OCI-M2 (cell line): ENCODE measurements around the gene ZSWIM1.
A peak's percentile ranks its signal among the peaks of the same experiment; 100 is the strongest.

Experiments
- DNase-seq: peaks from one replicate; lab custom pipeline; 2025; ENCODE audit not compliant: unreplicated experiment; lab: John Stamatoyannopoulos, UW

Gene ZSWIM1

DNA sequence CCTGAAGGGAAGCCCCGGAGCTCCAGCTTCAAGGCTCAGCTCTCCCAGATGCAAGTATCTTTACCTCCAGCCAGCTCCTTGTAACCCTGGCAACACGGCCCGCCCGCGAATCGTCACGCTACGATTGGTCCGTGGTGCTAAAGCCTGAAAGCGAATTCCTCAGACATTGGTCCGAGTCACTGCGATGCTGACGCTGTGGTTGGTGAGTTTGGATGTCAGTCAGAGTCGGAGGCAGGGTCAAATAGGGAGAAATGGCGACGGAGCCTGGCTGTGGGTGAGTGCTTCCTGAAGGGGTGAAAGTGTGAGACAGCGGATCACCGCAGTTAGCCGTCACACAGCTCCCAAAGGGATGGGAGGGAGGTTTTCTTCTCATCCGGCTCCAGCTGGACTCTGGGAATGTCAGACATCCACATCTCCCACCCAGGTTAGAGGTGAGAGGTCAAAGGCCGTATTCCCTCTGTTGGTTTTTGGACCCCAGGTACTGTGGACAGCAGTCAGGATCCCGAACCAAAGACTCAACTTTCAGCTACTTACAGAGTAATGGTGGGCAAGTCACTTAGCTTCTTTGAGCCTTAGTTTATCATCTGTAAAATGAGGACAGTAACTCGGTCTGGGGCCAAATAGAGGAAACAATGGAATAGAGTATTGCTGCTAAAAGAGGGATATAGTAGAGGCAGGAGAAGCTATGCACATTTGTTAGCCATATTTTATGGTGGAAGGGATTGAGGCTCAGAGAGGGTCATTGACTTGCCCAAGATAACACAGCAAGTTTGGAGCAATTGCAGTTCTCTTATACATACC is at the start of gene ZSWIM1:
ZSWIM1 (plus strand) TSS at position 240 of the 801 bp plus-strand sequence. CDS start 1,366 bp downstream, outside the sequence.
- DNase-seq, result peak; percentile 95

GRCh38 chr20:45832619-45833018 is 48.4 kb upstream of the ZSWIM1 start:
- no peak for DNase-seq

- DNase-seq, result no peak
These were observed 47.8 kb upstream of the ZSWIM1 start, which contains the start of gene SNX21 for GRCh38 chr20:45833030-45833882. Gene SNX21, plus strand, starts transcription at chr20:45833799. Its CDS starts 121 bp downstream, at chr20:45833920.

DNA sequence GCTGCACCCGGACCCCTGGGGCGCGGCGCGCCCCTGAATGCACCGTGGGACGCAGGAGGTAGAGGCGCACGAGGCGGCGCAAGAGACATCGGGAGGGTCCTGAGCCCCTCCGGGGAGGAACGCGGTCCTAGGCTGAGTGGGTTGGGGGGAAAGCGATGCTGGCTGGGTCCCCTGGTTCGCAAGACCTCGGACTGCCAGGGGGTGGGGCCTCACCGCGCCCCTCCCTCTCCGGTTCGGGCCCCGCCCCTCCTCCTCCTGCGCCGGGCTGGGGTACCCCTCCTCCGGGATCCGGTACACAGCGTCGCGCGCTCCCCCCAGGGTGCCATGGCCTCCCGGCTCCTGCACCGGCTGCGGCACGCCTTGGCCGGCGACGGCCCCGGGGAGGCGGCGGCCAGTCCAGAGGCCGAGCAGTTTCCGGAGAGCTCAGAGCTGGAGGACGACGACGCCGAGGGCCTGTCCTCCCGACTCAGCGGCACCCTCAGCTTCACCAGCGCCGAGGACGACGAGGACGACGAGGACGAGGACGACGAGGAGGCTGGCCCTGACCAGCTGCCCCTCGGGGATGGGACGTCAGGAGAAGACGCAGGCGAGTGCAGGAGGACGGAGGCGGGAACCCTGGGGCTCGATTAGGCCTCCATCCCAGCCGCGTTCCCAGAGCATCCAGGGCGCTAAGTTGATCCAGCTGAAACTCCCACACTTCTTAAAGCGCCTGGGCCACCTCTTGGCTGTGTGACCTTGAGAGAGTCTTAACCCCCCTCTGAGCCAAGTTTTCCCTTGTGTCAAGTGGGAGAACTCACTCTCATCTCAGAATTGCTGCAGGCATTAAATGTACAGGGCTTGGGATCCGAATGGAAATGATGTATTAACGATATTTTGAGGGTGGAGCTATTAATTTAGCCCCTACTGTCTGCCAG is 46.9 kb upstream of the ZSWIM1 start:
- no peak for DNase-seq

DNA sequence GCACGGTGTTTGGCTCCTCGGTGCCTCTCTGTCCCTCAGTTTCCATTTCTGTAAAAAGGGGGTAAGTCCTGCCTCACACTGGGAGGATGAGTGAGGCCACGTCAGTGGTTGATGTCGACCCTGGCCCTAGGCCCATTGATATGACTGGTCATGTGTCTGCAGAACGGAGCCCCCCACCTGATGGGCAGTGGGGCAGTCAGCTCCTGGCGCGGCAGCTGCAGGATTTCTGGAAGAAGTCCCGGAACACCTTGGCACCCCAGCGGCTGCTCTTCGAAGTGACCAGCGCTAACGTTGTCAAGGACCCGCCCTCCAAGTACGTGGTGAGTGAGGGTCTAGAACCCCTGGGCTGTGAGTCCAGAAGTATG is 46.2 kb upstream of the ZSWIM1 start:
- no peak for DNase-seq

GRCh38 chr20:45835329-45835765 is 45.7 kb upstream of the ZSWIM1 start:
- no peak for DNase-seq

- DNase-seq, result no peak
These were observed 45.2 kb upstream of the ZSWIM1 start for GRCh38 chr20:45835825-45836224.

DNA sequence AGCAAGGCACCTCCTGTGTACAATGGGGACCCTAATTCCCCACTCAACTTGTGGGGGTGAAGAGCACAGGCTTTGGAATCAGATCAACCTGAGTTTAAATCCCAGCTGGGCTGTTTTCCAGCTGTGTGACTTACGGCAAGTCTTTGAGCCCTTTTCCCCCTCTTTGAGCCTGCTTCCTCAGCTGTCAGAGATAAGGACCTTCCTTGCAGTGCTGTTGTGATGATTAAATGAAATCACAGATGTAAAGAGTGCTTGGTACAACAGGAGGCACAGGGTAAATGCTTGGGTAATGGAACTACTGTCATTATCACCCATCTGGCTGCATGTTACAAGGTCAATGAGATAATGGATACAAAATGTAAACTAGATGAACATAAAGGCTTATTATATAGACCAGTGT is 44.2 kb upstream of the ZSWIM1 start:
- no peak for DNase-seq

DNA sequence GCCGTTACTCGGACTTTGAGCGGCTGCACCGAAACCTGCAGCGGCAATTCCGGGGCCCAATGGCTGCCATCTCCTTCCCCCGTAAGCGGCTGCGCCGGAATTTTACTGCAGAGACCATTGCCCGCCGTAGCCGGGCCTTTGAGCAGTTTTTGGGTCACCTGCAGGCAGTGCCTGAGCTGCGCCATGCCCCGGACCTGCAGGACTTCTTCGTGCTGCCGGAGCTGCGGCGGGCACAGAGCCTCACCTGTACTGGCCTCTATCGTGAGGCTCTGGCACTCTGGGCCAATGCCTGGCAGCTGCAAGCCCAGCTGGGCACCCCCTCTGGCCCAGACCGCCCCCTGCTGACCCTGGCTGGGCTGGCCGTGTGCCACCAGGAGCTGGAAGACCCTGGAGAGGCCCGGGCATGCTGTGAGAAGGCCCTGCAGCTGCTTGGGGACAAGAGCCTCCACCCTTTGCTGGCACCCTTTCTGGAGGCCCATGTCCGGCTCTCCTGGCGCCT is 40.3 kb upstream of the ZSWIM1 start:
- no peak for DNase-seq

DNA sequence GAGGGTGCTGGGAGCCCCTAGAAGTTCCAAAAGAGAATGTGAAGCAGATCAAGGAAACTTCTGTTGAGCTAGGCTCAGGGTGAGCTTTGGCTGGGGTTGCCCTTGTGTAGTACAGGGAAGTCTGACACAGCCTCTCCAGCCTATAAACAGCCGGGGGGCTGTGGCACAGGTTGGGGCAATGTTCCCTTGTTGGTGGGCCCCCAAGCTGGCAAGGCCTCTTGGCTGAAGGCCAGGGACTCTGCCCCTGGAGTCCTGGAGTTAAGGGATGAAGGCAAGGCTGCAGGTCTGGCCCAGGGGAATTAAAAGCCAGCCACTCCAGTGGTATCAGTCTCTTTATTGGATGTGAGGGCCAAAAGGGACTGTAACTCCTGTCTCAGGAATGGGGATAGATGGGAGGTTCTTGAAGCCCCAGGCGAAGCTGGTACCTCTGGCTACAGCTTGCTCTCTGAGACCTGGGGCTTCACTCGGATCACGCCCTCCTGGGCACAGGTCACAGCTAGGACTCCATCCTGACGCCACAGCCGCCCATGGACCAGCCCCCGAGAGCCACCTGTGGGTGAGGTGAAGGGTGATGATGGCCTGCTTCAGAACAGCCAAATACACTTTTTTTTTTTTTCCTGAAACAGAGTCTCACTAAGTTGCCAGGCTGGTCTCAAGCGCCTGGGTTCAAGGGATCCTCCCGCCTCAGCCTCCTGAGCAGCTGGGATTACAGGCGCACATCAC is 39.5 kb upstream of the ZSWIM1 start:
- DNase-seq, result no peak

DNA sequence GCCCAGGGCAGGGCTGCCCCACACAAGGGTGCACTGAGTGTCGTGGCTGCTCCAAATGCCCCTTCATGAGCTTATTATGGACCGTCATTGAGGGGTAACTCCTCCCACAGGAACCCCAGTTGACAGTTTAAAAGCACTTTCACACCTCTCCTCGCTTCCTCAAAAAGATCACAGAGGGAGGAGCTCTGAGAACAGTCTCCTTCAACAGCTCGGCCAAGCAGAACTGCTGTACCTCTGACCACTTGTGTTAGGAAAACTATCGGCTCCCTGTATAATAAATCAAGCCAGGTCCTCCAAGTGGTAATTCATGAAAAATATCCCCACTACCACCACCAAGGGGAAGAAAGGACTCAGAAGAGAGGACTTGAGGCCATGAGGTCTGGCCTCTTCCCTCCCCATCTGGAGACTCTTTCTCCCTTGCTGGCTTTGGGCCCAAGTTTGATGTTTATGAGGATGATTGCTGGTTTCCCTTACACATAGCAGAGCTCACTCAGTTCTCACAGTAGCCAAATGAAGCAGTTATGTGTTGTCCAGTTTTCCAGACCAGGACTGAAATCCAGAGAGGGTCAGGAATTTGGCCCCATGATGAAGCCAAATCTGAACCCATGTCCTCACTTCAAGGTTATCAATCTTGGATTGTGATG is 38.7 kb upstream of the ZSWIM1 start:
- no peak for DNase-seq

- DNase-seq, result no peak
These were observed 37.5 kb upstream of the ZSWIM1 start for GRCh38 chr20:45843506-45843905.

- no peak for DNase-seq
These were observed 35.6 kb upstream of the ZSWIM1 start for GRCh38 chr20:45845452-45845851.

DNA sequence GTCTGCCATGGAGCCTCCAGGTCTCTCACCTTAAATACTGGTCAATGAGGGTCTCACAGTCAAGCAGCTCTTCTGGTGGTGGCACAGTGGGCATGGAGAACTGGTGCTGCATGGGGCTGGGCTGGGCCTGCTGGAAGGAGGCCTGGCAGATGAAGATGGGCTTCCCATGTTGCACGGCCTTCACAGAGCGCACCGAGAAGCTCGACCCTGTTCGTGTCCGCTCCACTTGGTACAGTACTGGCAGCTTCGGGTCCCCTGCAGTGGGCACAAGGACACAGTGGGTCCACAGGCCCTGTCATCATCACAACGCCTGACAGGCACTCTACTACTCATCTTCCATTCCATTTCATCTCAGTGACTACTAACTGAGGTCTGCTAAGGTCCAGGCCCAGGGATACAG is 32.6 kb upstream of the ZSWIM1 start:
- no peak for DNase-seq

DNA sequence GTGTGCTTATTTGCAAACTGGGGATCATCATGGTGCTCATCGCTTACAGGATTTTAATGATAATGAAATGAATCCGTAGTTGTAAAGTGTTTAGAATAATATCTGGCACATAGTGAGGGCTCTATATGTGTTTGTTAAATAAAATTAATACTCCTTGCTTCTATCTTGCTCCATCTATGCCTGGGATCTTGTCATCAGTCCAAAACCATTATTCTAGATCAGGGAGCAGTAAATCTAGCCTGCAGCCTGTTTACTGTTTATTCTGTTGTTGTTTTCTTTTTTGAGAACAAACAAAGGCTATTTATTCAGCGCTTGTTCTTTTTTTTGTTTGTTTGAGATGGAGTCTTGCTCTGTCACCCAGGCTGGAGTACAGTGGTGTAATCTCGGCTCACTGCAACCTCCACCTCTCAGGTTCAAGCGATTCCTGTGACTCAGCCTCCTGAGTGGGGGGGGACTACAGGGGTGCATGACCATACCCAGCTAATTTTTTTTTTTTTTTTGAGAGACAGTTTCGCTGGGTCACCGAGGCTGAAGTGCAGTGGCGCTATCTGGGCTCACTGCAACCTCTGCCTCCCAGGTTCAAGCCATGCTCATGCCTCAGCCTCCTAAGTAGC is 32.0 kb upstream of the ZSWIM1 start:
- no peak for DNase-seq

- no peak for DNase-seq
These were observed 30.8 kb upstream of the ZSWIM1 start for GRCh38 chr20:45850238-45850637.

DNA sequence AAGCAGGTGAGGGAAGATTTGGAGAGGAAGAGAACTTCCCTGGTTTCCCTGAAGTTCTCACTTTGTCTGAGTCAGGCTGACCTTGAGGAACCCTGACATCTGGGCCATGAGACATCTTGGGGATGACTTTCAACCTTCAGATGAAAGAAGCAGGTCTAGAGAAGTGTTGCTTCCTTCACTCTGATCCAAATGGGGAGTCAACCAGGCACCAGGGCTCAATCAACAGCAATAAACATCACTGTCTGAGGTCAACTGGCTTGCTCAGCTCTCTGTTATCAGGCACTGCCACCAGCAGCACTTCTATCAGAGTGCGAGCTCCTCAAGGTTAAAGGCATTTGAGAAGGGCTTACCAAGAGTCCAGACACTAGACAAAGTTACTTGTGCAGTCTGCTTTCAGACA is 30.1 kb upstream of the ZSWIM1 start:
- DNase-seq, result peak; percentile 60

- no peak for DNase-seq
These were observed 29.5 kb upstream of the ZSWIM1 start for GRCh38 chr20:45851501-45851900.

GRCh38 chr20:45852326-45852725 is 28.7 kb upstream of the ZSWIM1 start:
- no peak for DNase-seq
